ENCODE results near the gene PML.
"Not testable (repeated sequence)": the region's sequence is repeated elsewhere in the genome, so short reads cannot be mapped to it uniquely, and the experiment has no call there.

Gene PML

DNA sequence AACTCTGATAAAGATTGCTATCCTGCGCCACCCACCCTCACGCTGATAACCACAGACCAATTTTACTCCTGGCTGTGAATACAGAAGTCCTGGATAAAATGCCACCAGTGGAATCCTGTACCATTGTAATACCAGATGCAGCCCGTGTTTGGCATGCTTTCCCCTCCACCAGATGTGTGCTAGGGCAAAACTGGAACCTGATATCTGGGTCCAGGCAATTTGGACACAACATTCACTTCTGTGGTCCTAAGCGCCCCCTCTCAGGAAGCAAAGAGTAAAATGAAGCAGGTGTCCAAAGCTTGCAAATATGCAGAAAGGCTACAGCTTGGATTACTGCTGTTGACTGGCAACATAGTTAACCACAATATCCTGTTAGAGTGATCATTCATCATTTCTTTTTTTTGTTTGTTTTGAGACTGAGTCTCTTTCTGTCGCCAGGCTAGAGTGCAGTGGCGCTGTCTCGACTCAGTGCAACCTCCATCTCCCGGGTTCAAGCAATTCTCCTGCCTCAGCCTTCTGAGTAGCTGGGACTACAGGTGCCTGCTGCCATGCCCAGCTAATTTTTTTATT is 35.4 kb upstream of the PML start:
- DNase-seq: peak; percentile 58

DNA sequence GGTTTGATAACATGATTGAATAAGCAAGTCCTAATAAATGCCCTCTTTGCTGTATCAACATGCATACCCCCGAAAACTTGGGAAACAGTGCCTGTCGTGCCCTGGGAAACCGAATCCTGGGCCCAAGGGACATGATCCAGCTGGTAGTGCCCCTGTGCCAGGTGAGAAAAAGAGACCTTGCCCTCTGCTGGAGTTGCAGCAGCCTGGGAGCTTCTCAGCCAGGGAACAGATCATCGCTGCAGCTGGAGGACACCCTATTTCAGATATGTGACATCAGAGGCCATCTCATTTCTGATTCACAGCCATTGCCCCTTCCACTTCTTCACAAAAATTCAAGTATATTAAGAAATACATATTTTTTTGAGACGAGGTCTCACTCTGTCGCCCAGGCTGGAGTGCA is 34.7 kb upstream of the PML start:
- DNase-seq: no peak

DNA sequence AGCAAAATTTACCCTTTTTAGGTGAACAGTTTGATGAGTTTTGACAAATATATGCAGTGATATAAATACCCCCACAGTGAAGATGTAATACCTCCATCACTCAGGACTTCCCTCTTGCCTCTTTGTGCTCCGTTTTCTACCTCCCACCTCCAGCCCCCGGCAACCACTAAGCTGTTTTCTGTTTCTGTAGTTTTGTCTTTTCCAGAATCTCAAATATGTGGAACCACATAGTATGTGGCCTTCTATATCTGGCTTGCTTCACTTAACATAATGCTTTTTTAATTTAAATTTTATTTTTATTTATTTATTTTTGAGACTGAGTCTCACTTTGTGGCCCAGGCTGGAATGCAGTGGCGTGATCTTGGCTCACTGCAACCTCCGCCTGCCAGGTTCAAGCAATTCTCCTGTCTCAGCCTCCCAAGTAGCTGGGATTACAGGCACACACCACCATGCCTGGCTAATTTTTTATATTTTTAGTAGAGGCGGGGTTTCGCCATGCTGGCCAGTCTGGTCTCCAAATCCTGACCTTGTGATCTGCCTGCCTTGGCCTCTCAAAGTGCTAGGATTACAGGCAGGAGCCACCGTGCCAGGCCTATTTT is 33.9 kb upstream of the PML start:
- not testable (repeated sequence) for DNase-seq

DNA sequence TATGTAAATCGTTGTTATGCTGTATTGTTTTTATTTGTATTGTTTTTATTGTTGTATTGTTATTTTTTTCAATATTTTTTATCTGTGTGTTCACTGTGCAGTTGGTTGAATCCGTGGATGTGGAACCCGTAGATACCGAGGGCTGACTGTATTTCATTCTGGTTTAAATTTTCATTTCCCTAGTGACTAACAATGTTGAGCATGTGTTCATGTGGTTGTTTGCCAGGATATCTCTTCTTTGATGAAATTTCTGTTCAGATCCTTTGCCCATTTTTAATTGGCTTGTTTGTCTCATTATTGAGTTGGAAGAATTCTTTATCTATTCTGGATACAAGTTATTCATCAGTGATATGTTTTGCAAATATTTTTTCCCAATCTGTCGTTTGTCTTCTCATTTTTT is 32.1 kb upstream of the PML start:
- DNase-seq: no peak

DNA sequence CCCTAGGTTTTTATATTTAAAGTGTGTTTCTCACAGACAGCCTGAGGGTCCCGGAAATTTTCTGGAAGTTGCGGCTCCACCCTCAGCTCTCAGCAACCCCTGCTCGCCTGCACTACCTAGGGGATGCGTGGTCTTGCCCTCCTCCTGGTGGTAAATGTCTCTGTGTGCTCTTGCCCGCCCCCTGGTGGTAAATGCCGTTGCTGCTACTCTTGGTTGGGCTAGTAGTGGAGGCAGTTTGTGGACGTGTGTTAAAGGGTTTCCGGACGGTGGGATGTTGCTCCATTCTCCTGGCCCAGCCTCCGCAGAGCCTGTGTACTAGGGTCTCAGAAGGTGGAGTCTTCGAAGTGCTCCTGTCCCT is 29.8 kb upstream of the PML start:
- peak; percentile 90 for DNase-seq

DNA sequence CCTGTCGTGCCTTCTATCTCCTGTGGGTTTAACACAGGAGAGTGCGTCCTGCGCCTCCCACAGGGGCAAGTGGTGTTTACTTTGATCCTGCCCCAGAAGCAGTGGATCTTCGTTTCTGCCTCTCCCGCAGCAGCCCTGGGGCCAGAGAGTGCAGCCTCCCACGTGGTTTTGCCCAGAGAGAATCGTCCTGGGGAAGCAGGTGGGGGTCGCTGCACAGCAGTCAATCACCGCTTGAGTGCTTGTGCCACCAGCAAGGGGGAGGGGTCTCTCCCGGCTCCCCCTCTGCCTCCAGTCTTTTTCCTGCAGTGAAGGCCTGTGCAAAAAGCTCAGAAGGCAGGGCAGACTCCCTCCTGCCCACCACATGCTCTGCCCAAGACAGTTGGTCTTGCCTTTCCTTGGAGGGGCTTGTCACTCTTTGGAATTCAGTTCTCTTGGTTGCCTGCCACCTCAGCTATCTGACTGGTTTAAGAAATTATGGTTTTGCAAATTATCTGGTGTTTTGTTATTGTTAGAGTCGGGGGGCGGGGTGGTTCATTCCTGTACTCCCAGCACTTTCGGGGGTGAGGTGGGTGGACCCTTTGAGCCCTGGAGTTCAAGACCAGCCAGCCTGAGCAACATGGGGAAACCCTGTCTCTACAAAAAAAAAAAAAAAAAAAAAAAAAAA is 29.3 kb upstream of the PML start:
- no peak for DNase-seq

DNA sequence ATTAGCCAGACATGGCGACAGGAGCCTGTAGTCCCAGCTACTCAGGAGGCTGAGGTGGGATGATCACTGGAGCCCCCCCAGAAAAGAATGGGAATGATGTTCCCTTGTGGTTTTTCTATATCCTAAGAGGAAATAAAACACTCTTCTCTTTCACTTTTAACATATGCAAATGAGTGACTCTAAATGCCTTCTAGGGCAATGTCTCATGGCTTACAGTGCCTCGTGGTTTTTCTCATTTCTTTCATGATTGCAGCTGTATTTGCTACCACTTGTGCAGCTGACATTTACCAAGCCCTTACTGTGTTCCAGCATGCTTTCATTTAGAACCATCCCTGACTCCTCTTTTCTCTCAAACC is 28.8 kb upstream of the PML start:
- DNase-seq: peak; percentile 47

DNA sequence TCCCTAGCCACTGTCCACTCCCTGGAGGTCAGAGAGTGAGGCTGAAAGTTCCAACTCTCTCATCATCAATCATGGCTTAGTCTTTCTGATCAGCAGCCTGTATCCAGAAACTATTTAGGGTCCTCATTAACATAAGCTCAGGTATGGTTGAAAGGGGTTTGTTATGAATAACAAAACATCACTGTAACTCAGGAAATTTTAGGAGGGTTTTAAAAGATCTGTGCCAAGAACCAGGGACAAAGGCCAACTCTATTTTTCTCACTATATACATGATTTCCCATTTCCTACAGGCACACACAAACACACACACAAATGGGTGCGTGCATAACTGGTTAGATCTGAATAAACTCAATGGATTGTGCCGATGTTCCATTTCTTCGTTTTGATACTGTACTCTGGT is 26.1 kb upstream of the PML start:
- DNase-seq: no peak

DNA sequence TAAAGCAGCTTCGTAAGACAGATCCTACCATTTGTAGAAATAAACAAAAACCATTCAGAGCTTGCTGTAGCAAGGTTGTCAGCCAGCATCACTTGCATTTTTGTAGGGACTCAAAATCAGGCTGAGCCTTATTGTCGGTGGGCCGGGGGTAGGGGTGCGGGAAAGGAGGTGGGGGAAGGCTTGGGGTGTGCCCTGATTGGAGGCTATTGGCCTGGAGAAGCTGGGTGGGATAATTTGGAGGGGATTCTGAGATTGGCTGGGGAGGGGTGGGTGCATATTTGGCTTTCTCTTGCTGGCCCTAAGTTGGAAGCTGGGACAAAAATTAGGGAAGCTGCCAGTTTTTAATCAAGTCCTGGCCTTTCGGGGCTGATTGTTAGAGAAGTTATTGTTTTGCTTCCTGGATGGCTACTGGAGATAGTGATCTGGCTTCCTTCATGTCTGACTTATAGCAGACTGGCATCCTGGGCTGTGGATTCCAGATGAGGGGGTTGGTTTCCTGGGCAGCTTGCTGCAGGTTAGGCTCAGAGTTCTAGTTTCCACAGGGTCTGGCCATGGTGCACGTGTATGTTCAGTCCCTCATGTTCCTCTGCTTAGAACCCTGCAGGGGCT is 25.3 kb upstream of the PML start:
- DNase-seq: no peak

DNA sequence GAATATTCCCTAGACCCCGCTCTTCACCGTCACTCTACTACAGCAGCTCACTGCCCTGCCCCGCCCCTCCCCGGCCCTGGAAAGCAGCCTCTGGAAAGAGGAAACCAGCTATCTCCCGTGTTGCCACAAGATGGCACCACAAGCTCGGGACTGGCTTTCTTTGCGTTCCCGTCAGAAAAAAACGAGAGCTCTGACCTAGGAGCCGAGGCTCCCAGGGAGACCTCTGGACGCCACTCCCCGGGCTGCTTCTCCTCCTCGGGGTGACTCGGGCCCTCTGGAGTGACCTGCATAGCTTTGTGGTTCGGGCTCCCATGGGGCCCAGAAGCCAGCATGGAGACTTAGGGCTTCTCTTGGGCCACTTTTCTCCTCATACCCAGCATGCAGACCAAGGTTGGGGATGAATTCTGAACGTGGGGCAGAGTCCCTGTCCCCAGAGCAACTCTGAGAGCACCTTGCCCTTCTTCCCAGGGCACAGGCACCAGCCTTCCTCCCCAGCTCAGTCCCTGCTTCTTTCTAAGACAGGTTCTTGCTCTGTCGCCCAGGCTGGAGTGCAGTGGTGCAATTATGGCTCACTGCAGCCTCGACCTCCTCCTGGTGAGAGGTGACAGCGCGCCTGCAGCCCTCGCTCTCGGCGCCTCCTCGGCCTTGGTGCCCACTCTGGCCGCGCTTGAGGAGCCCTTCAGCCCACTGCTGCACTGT is 21.4 kb upstream of the PML start:
- peak; percentile 87 for DNase-seq

DNA sequence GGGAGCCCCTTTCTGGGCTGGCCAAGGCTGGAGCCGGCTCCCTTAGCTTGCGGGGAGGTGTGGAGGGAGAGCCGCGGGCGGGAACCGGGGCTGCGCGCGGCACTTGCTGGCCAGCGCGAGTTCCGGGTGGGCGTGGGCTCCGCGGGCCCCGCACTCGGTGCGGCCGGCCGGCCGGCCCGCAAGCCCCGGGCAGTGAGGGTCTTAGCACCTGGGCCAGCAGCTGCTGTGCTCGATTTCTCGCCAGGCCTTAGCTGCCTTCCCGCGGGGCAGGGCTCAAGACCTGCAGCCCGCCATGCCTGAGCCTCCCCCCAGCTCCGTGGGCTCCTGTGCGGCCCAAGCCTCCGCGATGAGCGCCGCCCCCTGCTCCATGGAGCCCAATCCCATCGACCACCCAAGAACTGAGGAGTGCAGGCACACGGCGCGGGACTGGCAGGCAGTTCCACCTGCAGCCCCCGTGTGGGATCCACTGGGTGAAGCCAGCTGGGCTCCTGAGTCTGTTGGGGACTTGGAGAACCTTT is 20.8 kb upstream of the PML start:
- not testable (repeated sequence) for DNase-seq

DNA sequence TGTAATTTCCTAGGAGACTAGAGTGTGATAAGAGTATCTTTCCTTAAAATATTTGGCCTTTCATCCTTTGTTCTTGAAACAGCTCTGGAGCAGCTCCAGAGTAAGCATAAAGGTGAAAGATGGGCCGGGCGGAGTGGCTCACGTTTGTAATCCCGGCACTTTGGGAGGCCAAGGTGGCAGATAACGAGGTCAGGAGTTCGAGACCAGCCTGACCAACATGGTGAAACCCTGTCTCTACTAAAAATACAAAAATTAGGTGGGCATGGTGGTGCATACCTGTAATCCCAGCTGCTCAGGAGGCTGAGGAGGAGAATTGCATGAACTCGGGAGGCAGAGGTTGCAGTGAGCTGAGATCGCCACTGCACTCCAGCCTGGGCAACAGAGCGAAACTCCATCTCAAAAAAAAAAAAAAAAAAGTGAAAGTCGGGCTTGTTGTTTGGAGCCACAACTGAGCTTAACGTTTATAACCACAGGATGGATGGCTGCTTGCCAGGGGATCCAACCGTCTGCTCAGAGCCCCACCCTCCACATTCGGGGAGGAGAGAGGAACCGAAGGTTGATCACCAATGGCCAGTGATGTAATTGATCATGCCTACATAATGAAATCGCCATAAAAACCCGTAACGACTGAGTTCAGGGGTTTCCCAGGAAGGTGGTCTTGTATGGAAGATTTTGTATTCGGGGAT is 18.9 kb upstream of the PML start:
- not testable (repeated sequence) for DNase-seq

DNA sequence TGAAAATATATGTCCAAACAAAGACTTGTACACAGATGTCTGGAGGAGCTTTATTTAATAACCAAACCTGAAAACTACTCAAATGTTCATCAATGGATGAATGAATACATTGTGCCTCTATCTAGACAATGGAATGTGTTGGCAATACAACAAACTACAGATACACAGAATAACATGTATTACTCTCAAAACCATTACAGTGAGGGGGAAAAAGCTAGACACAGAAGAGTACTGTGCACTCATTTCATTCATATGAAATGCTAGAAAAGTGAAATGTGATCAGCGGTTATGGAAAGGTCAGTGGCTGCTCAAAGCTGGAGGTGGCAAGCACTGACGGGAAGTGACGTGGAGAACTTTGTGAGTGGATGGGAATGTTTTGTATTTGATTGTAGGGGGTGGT is 15.6 kb upstream of the PML start:
- DNase-seq: no peak

DNA sequence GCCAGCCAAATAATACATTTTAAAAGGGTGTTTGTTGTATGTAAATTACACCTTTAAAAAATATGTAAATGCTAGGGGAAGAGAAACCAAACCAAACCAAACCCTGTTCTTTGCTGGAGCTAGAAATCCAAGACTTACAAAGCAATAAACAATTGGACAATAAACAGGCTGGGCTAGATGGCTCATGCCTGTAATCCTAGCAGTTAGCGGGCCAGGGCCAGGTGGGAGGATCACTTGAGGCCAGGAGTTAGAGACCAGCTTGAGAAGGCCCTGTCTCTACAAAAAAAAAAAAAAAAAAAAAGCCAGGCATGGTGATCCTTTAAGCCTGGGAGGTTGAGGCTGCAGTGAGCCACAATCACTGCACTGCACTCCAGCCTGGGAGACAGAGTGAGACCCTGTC is 14.9 kb upstream of the PML start:
- no peak for DNase-seq

DNA sequence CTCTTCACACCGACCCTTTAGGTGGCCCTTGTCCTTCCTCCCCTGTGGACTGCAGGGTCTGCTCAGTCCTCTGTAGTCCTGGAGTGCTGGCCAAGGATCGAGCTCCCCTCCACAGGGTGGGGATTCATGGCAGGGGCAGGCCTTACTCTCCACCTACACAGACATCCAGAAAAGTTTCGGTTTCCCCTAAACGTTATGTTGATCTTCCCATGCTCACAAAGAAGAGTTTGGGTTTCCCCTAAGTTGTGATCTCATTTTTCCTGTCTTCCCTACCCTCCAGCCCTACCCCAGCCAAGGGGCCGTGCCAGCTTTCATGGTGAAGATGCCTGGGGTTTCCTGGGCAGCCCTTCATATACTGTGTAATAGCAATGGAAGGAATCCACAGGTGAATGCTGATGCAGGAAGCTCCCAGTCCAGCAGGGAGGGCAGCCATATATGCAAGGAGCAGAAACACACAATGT is 12.7 kb upstream of the PML start:
- DNase-seq: no peak

DNA sequence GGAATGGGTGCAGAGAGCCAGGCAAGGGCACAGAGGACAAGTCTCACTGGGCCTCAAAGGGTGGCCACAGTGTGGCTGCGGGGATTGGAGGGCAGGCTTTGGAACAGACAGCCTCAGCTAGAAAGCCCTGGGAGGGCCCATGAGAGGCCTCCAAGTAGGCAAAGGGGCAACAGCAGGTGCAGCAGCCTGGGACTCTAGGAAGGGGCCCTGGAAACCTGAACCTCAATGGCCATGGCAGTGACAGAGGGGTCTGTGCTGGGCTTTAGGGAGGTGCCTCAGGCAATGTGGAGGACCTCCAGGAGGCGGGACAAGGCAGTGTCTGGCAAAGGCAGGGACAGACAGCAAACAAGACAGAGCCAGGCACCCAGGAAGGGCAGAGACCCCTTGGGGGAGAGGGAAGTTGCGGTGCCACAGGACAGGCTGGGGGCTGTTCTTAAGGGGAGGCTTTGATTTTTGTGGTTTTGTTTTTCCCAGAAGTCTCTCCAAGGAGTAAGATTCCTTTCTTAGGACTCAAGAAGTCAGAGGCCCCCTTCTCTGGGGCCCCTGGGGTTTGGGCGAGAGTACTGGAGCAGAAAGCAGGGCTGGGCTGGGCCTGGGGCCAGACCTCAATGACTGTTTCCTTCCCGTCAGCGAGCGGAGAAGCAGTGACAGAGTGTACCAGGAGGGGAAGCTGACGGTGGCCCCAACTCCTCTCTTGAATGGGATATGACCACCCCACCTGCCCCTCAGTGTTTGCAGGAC is 12.1 kb upstream of the PML start:
- no peak for DNase-seq

DNA sequence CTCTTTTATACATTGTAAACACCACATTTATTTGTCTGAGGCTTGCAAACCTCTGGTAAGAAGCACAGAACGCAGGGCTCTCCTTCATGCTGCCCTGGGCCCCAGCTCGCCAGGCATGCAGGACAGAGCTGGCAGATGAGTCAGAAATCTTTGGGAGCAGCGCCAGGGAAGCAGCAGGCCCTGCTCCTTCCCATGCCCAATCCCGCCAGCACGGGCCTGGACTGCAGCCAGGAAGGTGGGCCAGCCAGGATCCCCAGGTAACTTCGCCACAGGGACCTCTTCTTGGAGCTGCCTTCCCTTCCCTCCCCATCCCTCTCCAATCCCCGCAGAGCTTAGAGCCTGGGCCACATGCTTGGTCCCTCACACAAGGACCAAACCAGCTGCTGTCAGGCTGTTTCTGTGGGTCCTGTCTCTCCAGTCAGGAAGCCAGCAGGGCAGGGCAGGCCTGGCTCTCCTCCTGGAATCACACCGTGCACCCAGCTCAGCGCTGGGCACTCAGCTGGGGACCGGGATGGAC is 11.2 kb upstream of the PML start:
- DNase-seq: no peak

DNA sequence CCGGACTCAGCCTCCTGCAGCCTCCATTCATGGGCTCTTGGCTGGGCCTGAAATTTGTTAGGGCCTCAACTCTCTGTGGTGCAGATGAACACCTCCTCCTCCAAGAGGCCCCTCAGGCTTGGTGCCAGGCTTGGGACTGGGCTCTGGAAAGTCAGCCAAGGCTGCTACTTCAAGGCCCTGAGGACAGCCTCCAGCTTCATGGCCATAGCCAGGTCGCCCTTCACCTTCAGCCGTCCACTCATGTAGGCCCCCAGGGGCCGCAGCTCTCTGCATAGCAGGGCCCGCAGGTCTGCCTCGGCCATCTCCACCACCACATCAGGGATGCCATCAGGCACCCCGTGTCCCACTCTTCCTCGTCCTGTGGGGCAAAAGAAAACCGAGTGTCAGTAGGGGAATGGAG is 10.7 kb upstream of the PML start:
- no peak for DNase-seq

DNA sequence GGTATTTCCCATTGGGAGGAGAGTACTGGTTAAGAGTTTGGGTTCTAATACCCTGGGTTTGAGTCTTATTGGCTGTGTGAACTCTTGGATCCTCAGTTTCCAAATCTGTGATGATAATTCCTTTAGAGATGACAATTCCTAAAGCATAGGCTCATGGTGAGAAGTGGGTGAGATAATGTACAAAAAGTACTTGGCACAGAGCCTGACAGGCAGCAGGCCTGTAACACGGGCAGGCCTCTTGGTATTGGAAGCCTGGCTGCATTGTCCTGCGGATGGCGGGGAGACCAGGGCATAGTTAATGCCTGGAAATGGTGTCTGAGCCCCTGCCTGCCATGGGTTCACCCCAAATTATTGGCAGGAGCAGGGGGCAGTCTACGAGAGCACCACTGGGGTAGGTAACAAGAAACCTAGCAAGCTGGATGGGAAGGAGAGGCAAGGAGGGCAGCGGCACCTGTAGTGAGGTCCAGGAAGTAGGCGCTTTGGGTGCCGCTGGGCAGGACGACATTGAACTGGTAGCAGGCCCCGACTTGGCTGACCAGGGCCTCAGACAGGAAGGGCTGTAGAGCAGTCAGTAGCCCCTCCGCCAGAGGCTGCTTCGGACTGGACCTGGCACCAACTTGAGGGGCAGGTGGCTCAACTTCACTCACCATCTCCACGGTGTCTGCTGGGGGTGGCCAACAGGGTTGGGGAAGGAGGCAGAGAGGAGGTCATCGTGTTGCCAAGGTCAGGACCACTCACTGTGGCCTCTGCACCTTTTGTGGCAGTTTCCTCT is 10.1 kb upstream of the PML start:
- DNase-seq: no peak

DNA sequence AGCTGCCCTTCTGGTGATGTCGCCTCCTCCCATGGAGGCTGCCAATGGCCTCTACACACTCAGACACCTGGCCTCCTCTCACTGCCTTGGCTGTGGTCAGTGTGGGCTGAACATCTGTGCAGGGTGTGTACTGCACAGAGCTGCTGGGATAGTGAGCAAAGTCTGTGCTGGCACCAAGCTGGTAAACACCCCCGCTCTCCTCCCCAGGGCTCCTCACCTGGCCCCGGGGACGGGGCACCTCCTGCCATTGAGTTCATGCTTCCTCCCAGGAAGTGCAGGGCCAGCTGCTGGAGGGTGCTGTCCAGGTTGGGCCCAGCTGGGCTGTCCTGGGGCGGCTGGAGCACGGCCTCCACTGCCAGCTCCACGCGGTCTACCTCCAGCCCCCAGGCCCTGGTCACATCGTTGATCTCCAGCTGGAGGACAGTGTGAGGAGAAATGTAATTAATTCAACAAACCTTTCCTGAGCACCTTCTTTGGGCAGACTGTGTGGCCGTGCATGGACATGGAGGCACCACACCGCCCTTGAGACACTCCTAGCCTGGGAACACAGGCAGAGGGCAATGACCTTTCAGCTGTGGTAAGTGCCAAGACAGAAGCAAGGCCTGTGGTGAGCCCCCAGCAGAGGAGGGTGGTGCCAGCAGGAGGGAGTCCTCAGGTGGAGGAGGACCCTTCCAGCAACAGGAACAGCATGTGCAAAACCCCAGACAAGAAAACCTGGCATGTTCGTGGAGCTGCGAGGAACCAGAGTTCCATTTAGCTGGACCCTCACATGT is 9.2 kb upstream of the PML start:
- no peak for DNase-seq
